Measurements from ENCODE around the gene GGA1. TPM values are rescaled to one million over a fixed set of nuclear protein-coding genes. Genes with fewer than 3 reads are reported as not detected.
A peak's percentile ranks its signal among the peaks of the same experiment; 100 is the strongest.

The GGA1 gene
- 100 to 1,000 TPM in 1 of 7 donors, 10 to 100 TPM in 6; 67.6 to 115 (median 82.6) TPM for total RNA-seq
- polyA plus RNA-seq = 100 to 1,000 TPM in 2 of 3 donors, 10 to 100 TPM in 1; 43.4 to 134 (median 121) TPM
- long read RNA-seq, donor 1, partial matches to known transcripts = 11 of 18 reads
- long read RNA-seq, donor 1, other reads (novel, unspliced or antisense) = 0 of 18 reads
- long read RNA-seq, donor 2, partial matches to known transcripts = 6 of 14 reads
- long read RNA-seq, donor 2, other reads (novel, unspliced or antisense) = 0 of 14 reads

- Histone ChIP-seq H3K27ac (peak within 1 kb of the TSS; percentile 91 to 98 (median 96)), H3K9me3 (no peaks in the 10 kb centered on the region), H3K4me1 (peaks cover 27 to 85% (median 50%) of the 10 kb centered on the region in 6 donors), H3K36me3 (peaks cover 0 to 11% (median 0%) of the 10 kb centered on the region in 6 donors), H3K27me3 (replicated peaks in 1 of 7) (peaks cover 0 to 10% (median 0%) of the 10 kb centered on the region in 7 donors), H3K4me3 (peak within 1 kb of the TSS; percentile 79 to 97 (median 93))
- 0 to 2% (median 0%) methylated on average over 29 to 82 of the region's 82 CpGs for WGBS, 5 donors
- peak; percentile 91 to 96 (median 92) for TF ChIP-seq POLR2AphosphoS5 (IDR thresholded peaks at IDR 0.05)
- TF ChIP-seq POLR2A (IDR thresholded peaks at IDR 0.05) = no peak
- peak in 6 of 11 experiments; percentile 21 to 61 (median 42) for TF ChIP-seq CTCF (IDR thresholded peaks at IDR 0.05 in 8 of 11, conservative IDR thresholded peaks at IDR 0.05 in 3 of 11)
- peak; percentile 99 for DNase-seq
- intact Hi-C loops (cut with DNase I; ENCODE audit: low total_unique reads) = no loop called here
Observed at GRCh38 chr22:37608477-37609239, at the start of gene GGA1. GGA1 (plus strand) TSS chr22:37608834; CDS start chr22:37608861, 27 bp downstream.

GRCh38 chr22:37559521-37559900 lies 49.1 kb upstream of the GGA1 start:
- intact Hi-C loops (cut with DNase I; ENCODE audit: low total_unique reads) = no loop called here
- whole genome bisulfite sequencing, 5 donors = 65 to 88% (median 80%) methylated on average over 4 to 6 of the region's 6 CpGs
- peaks cover 13 to 58% (median 40%) of the 10 kb centered on the region in 6 donors for H3K4me1 ChIP-seq

GRCh38 chr22:37559901-37560607 lies 48.6 kb upstream of the GGA1 start, which contains the start of gene CDC42EP1:
CDC42EP1 (plus strand) TSS chr22:37560480; CDS start chr22:37566350, 5,870 bp downstream.
- H3K4me1 ChIP-seq = peaks cover 13 to 63% (median 43%) of the 10 kb centered on the region in 6 donors
- intact Hi-C loops (cut with DNase I; ENCODE audit: low total_unique reads) = no loop called here
- TF ChIP-seq POLR2A (IDR thresholded peaks at IDR 0.05) (no peak), POLR2AphosphoS5 (IDR thresholded peaks at IDR 0.05) (peak in 2 of 3 donors; percentile 33 to 49), CTCF (IDR thresholded peaks at IDR 0.05 in 8 of 11, conservative IDR thresholded peaks at IDR 0.05 in 3 of 11) (no peak)
- whole genome bisulfite sequencing, 5 donors = 11 to 44% (median 12%) methylated on average over 14 to 76 of the region's 76 CpGs
- H3K4me3 ChIP-seq = peak within 1 kb of the TSS; percentile 34 to 68 (median 44)
- peaks cover 0 to 91% (median 22%) of the 10 kb centered on the region in 7 donors for H3K27me3 ChIP-seq (replicated peaks in 1 of 7)
- peak within 1 kb of the TSS; percentile 66 to 91 (median 86) for H3K27ac ChIP-seq
- no peak for DNase-seq
- H3K9me3 ChIP-seq = no peaks in the 10 kb centered on the region
- H3K36me3 ChIP-seq = no peaks in the 10 kb centered on the region

More at GRCh38 chr22:37559521-37559900, 49.1 kb upstream of the GGA1 start:
- Histone ChIP-seq H3K4me3 (peak overlapping the region in 3 of 8 donors; percentile 41 to 68 (median 57)), H3K27ac (peak overlapping the region; percentile 22 to 91 (median 85)), H3K9me3 (no peaks in the 10 kb centered on the region), H3K36me3 (no peaks in the 10 kb centered on the region), H3K27me3 (replicated peaks in 1 of 7) (peaks cover 0 to 88% (median 22%) of the 10 kb centered on the region in 7 donors)
- no peak for TF ChIP-seq CTCF (IDR thresholded peaks at IDR 0.05 in 8 of 11, conservative IDR thresholded peaks at IDR 0.05 in 3 of 11)
- no peak for TF ChIP-seq POLR2AphosphoS5 (IDR thresholded peaks at IDR 0.05)
- TF ChIP-seq POLR2A (IDR thresholded peaks at IDR 0.05) = no peak
- no peak for DNase-seq

All from spleen (tissue), 13 donors.